VCaP (cell line): ENCODE results near the gene TDP1.
A peak's percentile ranks its signal among the peaks of the same experiment; 100 is the strongest.

ENCODE experiments used
- H3K27ac ChIP-seq: fragments of 450-650 bp; 2 replicates; pipeline ENCODE4 v1.5.1; 2017
- TF ChIP-seq, protein P1 (sequence below): fragments of 450-650 bp; conservative IDR thresholded peaks from 2 replicates; pipeline ENCODE4 v1.5.1; 2017; ENCODE audit warnings: mild to moderate bottlenecking, moderate library complexity

Gene TDP1

DNA sequence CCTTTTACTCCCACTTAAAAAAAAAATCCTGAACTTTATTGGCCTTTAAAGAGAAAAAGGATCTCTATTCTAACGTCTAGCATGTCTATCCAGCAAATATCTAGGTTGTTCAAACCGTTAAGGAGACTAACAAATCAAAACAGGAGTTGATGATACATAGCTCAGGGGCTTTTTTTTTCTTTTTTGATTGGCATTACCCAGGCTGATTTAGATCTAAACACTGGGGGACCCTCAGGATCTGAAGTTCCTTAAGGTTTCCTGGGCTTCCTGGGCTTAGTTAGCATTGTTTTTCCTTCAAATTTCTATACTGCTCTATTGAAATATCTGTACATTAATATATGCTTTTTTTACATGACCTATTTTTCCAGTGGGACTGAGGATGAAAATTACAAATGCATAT lies 43.5 kb upstream of the TDP1 start:
- TF ChIP-seq, protein P1, sequence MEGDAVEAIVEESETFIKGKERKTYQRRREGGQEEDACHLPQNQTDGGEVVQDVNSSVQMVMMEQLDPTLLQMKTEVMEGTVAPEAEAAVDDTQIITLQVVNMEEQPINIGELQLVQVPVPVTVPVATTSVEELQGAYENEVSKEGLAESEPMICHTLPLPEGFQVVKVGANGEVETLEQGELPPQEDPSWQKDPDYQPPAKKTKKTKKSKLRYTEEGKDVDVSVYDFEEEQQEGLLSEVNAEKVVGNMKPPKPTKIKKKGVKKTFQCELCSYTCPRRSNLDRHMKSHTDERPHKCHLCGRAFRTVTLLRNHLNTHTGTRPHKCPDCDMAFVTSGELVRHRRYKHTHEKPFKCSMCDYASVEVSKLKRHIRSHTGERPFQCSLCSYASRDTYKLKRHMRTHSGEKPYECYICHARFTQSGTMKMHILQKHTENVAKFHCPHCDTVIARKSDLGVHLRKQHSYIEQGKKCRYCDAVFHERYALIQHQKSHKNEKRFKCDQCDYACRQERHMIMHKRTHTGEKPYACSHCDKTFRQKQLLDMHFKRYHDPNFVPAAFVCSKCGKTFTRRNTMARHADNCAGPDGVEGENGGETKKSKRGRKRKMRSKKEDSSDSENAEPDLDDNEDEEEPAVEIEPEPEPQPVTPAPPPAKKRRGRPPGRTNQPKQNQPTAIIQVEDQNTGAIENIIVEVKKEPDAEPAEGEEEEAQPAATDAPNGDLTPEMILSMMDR = no peak
- peak overlapping the region; percentile 93 for H3K27ac ChIP-seq

DNA sequence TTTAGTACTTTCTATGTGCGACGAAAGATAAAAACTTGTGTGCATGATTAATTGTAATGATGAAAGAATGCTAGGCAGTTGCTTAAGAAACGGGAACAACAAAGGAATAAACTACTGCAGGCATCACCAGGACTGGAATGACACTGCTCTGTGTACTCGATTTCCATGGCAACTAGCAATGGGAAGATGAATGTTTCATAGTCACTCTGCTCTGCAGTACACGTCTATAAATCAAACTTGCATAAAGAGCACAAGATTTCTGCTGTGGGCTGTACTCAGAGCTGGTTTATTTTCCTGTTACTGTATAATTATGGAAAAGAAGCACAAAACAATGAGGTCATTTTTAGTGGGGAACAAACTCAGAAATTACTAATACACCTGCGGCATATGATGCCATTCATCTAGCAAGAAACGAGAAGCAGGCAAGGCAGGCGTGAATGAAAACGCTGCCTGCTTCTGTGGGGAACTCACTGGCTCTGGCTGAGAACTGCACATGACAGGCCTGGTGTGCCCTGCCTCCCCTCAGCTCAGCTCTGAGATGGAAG lies 43.0 kb upstream of the TDP1 start:
- TF ChIP-seq, protein P1 = no peak
- H3K27ac ChIP-seq = peak overlapping the region; percentile 93

DNA sequence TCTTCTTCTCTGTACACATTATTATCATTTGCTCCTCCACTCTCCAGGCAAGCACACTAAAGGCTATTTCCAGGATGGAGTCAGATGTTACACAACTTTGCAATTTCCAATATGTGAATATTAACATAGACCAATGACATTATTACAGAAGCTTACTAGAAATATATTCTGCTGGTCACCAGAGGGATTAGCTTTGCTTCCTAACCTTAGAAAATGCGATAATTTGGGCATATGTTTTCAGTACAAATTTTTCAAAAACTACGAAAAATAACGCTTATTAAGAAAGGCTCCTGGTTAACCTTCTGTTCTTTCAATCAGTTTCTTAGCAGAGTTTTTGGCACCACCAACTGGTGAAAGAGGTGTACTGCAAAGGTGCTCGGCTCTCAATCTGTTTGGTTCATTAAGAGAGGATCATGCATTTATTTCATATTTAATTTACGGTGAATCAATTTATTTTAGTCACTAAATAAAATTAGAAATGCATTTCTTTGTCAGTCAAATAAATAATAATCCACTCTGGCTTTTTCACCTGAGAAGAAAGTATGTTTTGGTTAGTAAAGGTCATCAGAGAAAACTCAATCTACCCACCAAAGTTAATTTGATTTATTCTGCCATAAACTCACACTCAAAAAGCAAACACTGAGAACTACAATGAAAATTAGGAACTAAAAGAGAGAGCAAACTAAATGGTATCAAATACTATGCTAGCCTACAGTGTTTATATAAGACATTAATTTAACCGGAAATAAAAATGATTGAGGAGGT lies 40.4 kb upstream of the TDP1 start:
- TF ChIP-seq, protein P1 = peak; percentile 91
- H3K27ac ChIP-seq = peak overlapping the region; percentile 31; the same call in 1 of the 2 replicates

DNA sequence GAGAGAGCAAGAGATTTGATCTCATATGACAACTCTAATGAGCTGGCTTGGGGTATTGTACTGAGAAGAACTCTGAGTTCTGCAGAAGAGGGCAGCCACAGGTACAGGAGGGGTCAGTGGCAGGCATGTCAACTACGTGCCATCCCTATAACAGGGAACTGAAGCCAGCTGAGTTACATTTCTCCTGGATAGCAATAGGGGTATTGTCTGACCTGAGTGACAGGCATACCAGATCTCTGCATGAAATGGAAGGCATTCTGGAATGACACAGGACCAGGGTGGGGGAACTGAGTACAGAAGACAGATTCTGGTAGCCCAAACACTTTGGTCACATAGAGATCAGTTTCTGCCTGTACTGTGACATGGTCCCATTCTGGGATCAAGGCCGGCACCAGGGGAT lies 37.0 kb upstream of the TDP1 start:
- H3K27ac ChIP-seq = no peak overlapping the region
- TF ChIP-seq, protein P1 = no peak

DNA sequence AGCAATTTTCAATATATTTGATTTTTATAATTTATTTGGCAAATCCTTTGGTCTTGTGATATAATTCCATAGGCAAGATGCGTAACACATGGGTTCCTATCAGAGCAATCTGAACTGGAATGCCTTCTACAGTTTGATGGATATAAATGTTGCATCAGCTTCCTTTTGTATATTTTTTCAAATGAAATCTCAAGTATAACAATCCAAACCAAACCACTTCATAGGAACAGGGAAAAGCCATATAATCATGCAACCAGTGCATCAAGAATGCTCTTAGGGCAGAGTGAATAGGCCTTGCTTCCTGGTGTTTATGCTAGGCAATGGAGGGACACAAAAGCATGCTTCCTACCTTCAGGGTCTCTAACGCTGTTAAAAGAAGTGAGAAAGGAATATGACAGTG lies 35.7 kb upstream of the TDP1 start:
- TF ChIP-seq, protein P1 = no peak
- no peak overlapping the region for H3K27ac ChIP-seq

DNA sequence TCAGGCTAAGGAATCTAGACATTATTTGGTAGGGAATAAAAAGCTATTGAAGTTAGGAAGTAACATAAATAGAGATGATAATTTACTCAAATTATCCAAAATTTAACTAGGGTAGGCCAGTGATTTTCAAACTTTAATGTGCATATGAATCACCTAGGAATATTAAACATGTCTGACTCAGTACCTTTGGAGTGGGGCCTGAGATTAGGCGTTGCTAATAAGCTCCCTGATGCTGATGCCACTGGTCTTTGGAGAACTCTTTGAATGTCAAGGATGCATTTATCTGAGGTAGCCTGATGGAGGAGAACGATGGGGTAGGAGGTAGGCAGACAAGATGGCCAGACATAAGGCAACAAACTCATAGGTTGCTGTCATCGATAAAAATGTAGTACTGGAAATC lies 34.4 kb upstream of the TDP1 start:
- TF ChIP-seq, protein P1 = no peak
- H3K27ac ChIP-seq = no peak overlapping the region

DNA sequence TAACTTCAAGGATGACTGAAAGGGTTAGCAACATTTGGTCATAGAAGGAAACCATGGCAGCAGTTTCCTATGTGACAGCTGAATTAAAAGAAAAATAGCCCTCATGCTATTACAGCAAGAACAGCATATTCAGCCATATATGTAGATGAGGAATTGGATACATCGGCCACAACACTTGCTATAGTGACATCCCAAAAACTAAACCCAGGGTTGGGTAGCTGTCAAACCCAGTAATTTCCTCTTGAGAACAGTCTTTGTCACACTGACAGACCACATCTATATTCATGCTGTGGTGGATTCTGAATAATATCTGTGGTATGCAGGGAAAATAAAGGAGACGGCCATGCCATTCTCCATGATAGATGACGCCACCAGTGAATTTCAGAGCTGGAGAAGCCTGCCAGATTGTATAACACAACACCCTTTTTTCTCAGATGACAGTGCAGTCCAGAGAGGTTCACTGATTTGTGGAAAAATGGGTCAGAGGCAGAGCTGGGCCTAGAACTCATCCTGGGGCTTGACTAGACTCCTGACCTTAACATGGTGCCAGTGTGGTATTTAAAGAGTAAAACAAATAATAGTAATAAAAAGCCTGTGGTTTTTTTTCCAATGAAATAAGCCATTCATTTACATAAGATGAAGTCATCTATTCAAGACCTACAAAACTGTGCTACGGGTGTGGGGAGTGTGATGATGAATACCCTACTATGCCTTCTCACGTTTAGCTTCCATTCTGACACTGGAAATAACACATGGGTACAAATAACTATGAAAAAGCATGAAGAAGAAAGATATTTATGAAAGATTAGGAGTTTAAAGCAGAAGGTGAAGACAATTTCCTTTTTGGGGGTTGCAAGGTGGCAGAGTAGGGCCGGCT lies 33.5 kb upstream of the TDP1 start:
- no peak overlapping the region for H3K27ac ChIP-seq
- TF ChIP-seq, protein P1 = no peak
